ENCODE results near the gene MBD1.
"Not testable (repeated sequence)": the region's sequence is repeated elsewhere in the genome, so short reads cannot be mapped to it uniquely, and the experiment has no call there.

Gene MBD1

DNA sequence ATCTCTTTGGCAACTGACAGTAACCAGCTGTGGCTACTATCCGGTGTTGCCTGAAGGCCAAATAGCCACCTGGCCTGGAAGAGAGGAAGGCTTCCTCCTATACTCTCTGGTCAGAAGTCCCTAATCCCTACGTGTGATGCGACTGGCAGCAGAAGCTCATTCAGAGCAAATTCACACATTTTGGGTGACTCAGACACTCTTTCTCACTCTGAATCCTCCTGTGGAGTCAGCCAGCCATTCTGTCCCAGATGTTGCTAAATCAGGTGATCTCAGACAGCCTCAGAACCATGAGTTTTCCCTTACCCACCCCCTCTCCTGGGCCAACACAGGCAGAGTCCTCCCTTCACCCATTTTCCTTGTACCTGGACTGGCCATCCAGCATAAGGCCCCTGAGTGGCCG is 49.7 kb downstream of the MBD1 start:
- DNase-seq (ENCODE audit: low spot score): no peak
- no peak for TF ChIP-seq CTCF (IDR thresholded peaks at IDR 0.05; ENCODE audit: extremely low read depth, missing control alignments)

DNA sequence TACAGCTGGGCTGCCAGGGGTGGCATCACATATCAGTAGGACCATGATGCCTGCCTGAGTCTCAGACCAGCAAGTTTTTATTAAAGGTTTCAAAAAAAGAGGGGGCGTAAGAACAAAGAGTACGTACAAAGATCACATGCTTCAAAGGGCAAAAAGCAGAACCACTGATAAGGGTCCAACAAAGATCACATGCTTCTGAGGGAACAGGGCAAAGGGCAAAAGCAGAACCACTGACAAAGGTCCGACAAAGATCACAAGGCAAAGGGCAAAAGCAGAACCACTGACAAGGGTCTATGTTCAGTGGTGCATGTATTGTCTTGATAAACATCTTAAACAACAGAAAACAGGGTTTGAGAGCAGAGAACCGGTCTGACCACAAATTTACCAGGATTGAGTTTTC is 61.1 kb downstream of the MBD1 start:
- DNase-seq (ENCODE audit: low spot score): not testable (repeated sequence)
